HL-60 (cell line): Measurements from ENCODE around the gene NAT8L.

Experiments
- GABPA ChIP-seq: IDR thresholded peaks from 2 replicates; pipeline ENCODE4 v1.6.1; 2012; ENCODE audit warnings: low read depth
- POLR2AphosphoS5 ChIP-seq: IDR thresholded peaks from 2 replicates; pipeline ENCODE4 v1.6.1; 2012; ENCODE audit warnings: low read depth
- SPI1 ChIP-seq: IDR thresholded peaks from 2 replicates; pipeline ENCODE4 v1.6.1; 2012; ENCODE audit warnings: low read depth, mild to moderate bottlenecking, borderline replicate concordance
- TF ChIP-seq, protein P1 (sequence below): IDR thresholded peaks from one replicate; pipeline ENCODE4 v1.5.1; 2011; ENCODE audit warnings: low read length, control low read depth, inconsistent platforms; ENCODE audit not compliant: insufficient read depth

DNA sequence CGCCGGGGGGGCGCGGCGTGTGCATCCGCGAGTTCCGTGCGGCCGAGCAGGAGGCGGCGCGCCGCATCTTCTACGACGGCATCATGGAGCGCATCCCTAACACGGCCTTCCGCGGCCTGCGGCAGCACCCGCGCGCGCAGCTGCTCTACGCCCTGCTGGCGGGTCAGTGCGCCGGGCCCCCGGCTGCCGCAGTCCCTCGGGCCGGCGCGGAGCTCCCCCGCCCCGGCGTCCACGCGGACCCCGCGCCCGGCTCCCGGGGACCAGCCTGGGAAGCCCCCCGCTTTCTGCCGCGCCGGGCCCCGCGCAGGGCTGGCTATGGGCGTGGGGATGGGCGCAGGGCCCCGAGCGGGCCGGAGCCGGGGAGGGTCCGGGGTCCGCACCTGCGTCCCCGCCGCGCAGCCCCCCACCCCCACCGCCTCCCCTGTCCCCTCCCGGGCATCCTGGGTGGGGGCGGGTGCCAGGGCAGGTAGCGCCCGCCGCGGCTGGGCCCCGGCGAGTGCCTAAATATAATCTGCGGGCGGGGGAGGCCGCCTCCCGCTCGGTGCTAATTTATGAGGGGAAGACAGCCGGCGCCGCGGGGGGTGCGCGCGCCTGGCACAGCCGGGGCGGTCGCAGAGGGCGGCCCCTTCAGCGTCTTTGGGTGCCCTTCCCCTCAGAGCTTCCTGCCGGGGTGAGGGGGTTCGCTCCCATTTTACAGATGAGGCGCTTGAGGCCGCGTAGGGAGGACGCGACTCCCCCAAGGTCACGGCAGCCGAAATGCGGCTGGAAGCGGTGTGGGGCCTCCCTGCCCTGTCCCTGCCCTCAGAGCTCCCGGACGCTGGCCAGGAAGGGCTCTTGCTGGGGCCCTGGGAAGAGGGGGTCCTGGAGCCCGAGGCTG, 837 bp downstream of the NAT8L start:
- TF ChIP-seq, protein P1, sequence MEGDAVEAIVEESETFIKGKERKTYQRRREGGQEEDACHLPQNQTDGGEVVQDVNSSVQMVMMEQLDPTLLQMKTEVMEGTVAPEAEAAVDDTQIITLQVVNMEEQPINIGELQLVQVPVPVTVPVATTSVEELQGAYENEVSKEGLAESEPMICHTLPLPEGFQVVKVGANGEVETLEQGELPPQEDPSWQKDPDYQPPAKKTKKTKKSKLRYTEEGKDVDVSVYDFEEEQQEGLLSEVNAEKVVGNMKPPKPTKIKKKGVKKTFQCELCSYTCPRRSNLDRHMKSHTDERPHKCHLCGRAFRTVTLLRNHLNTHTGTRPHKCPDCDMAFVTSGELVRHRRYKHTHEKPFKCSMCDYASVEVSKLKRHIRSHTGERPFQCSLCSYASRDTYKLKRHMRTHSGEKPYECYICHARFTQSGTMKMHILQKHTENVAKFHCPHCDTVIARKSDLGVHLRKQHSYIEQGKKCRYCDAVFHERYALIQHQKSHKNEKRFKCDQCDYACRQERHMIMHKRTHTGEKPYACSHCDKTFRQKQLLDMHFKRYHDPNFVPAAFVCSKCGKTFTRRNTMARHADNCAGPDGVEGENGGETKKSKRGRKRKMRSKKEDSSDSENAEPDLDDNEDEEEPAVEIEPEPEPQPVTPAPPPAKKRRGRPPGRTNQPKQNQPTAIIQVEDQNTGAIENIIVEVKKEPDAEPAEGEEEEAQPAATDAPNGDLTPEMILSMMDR = no peak
- TF ChIP-seq POLR2AphosphoS5 = no peak
- TF ChIP-seq GABPA = no peak
- TF ChIP-seq SPI1 = no peak
